CD4-positive, alpha-beta T cell treated with Interleukin-21 for 1 hour (primary cell): Measurements from ENCODE around the gene MORN1.
A peak's percentile ranks its signal among the peaks of the same experiment; 100 is the strongest.
"Not testable (repeated sequence)": the region's sequence is repeated elsewhere in the genome, so short reads cannot be mapped to it uniquely, and the experiment has no call there.

Source experiments
- DNase-seq: peaks from one replicate; pipeline ENCODE4 v3.0.0-alpha.2; 2020

MORN1 gene

GRCh38 chr1:2302292-2302925 is 88.9 kb downstream of the MORN1 start:
- no peak for DNase-seq

GRCh38 chr1:2301607-2302291 is 89.6 kb downstream of the MORN1 start:
- DNase-seq = no peak

- peak; percentile 95 for DNase-seq
These were observed 90.3 kb downstream of the MORN1 start for GRCh38 chr1:2300851-2301606.

- DNase-seq = peak; percentile 86
These were observed 91.2 kb downstream of the MORN1 start for GRCh38 chr1:2300004-2300771.

- DNase-seq = no peak
These were observed 92.2 kb downstream of the MORN1 start for GRCh38 chr1:2299131-2299627.

GRCh38 chr1:2298685-2299084 is 92.7 kb downstream of the MORN1 start:
- no peak for DNase-seq

GRCh38 chr1:2297246-2298011 is 93.9 kb downstream of the MORN1 start:
- DNase-seq = no peak

GRCh38 chr1:2296614-2297013 is 94.7 kb downstream of the MORN1 start:
- DNase-seq = no peak

GRCh38 chr1:2296211-2296610 is 95.1 kb downstream of the MORN1 start:
- DNase-seq = not testable (repeated sequence)

GRCh38 chr1:2295526-2295925 is 95.8 kb downstream of the MORN1 start:
- DNase-seq = no peak

GRCh38 chr1:2294725-2295078 is 96.7 kb downstream of the MORN1 start:
- DNase-seq = no peak

- no peak for DNase-seq
These were observed 97.2 kb downstream of the MORN1 start for GRCh38 chr1:2294033-2294724.

- DNase-seq = no peak
These were observed 98.5 kb downstream of the MORN1 start for GRCh38 chr1:2292725-2293450.

GRCh38 chr1:2291577-2291976 is 99.8 kb downstream of the MORN1 start:
- no peak for DNase-seq

GRCh38 chr1:2290595-2291510 is 100.5 kb downstream of the MORN1 start:
- DNase-seq = peak; percentile 81

- DNase-seq = no peak
These were observed 101.2 kb downstream of the MORN1 start for GRCh38 chr1:2290171-2290578.

- no peak for DNase-seq
These were observed 101.7 kb downstream of the MORN1 start for GRCh38 chr1:2289607-2290006.

- DNase-seq = no peak
These were observed 102.4 kb downstream of the MORN1 start for GRCh38 chr1:2288816-2289536.

GRCh38 chr1:2288311-2288710 is 103.0 kb downstream of the MORN1 start:
- peak; percentile 45 for DNase-seq
